ENCODE results near the gene CD34. TPM values are rescaled to one million over a fixed set of nuclear protein-coding genes. Genes with fewer than 3 reads are reported as not detected.

CD34 gene
- total RNA-seq, 2 experiments from 2014 or later, result not detected

DNA sequence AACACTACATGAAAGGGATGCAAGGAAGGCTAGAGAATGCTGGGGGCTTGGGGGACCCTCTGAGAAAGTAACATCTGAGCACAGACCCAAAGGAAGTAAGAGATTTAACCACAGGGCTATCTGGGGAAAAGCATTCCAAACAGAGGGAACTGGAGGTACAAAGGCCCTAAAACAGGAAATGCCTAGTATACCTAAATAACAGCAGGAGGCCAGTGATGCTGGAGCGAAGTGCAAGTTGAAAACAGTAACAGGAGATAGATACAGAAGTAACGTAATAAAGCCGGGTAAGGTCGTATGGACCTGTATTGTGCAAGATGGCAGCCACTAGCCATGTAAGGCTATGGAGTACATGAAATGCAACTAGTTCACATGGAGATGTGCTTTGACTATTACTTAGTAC lies 52.1 kb downstream of the CD34 start:
- peaks cover 3% of the 10 kb centered on the region for H3K4me1 ChIP-seq (ENCODE audit: insufficient read depth, low read length, poor library complexity, severe bottlenecking)
- no peaks in the 10 kb centered on the region for H3K9me2 ChIP-seq (ENCODE audit: insufficient read depth, low read length)
- no TSS peak for BruUV-seq (replicated peaks)
- H2AFZ ChIP-seq (ENCODE audit: low read length), result no peak overlapping the region
- no peak overlapping the region for H3K27ac ChIP-seq (ENCODE audit: low read depth, low read length, poor library complexity, severe bottlenecking)
- no peak overlapping the region for H3K4me3 ChIP-seq (ENCODE audit: low read depth, low read length, poor library complexity, severe bottlenecking)
- ChIA-PET CTCF (ENCODE audit: unreplicated experiment) (no interaction called here), POLR2A (interaction anchor here (1.0 kb wide), 1 partner anchor 29 kb away, joined by 3 read pairs; no protein-coding TSS in a partner anchor)
- no peak for DNase-seq (ENCODE audit: low spot score)
- TF ChIP-seq EZH2phosphoT487 (IDR thresholded peaks at IDR 0.05; ENCODE audit: borderline replicate concordance, low read depth, low read length), result no peak
- TF ChIP-seq, protein P1, sequence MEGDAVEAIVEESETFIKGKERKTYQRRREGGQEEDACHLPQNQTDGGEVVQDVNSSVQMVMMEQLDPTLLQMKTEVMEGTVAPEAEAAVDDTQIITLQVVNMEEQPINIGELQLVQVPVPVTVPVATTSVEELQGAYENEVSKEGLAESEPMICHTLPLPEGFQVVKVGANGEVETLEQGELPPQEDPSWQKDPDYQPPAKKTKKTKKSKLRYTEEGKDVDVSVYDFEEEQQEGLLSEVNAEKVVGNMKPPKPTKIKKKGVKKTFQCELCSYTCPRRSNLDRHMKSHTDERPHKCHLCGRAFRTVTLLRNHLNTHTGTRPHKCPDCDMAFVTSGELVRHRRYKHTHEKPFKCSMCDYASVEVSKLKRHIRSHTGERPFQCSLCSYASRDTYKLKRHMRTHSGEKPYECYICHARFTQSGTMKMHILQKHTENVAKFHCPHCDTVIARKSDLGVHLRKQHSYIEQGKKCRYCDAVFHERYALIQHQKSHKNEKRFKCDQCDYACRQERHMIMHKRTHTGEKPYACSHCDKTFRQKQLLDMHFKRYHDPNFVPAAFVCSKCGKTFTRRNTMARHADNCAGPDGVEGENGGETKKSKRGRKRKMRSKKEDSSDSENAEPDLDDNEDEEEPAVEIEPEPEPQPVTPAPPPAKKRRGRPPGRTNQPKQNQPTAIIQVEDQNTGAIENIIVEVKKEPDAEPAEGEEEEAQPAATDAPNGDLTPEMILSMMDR (conservative IDR thresholded peaks at IDR 0.05; ENCODE audit: low read length), result no peak
- intact Hi-C loops (cut with micrococcal nuclease; ENCODE audit: unreplicated experiment), result no loop called here
- no peaks in the 10 kb centered on the region for H3K36me3 ChIP-seq (ENCODE audit: insufficient read depth, low read length)
- H3K79me2 ChIP-seq (ENCODE audit: insufficient read depth, low read depth, low read length), result no peaks in the 10 kb centered on the region
- H3K4me2 ChIP-seq (ENCODE audit: low read length), result no peak overlapping the region
- no peaks in the 10 kb centered on the region for H4K20me1 ChIP-seq (ENCODE audit: insufficient read depth, low read length)
- no peaks in the 10 kb centered on the region for H3K9me3 ChIP-seq (ENCODE audit: low read length)

DNA sequence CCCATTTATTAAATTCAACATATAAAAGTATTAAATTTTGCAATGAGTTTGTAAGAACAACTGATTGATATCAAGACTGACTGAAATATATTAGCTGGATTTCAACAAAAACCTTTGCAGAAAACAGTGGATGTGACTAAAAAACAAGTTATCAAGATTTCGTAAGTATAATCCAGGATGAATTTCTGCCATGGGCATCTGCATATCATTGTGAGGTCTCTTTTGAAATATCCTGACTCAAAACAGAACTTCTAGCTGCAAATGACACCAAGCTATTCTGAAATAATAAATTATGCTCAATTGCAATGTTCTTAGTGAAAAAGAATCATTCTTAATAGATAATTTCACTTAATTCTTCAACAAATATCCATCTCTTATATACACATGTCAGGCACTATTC lies 52.6 kb downstream of the CD34 start:
- no peak overlapping the region for H3K4me3 ChIP-seq (ENCODE audit: low read depth, low read length, poor library complexity, severe bottlenecking)
- H3K9me3 ChIP-seq (ENCODE audit: low read length), result no peaks in the 10 kb centered on the region
- TF ChIP-seq, protein P1 (conservative IDR thresholded peaks at IDR 0.05; ENCODE audit: low read length), result no peak
- no peak for TF ChIP-seq EZH2phosphoT487 (IDR thresholded peaks at IDR 0.05; ENCODE audit: borderline replicate concordance, low read depth, low read length)
- H3K36me3 ChIP-seq (ENCODE audit: insufficient read depth, low read length), result no peaks in the 10 kb centered on the region
- no peaks in the 10 kb centered on the region for H3K79me2 ChIP-seq (ENCODE audit: insufficient read depth, low read depth, low read length)
- intact Hi-C loops (cut with micrococcal nuclease; ENCODE audit: unreplicated experiment), result no loop called here
- no peaks in the 10 kb centered on the region for H3K4me1 ChIP-seq (ENCODE audit: insufficient read depth, low read length, poor library complexity, severe bottlenecking)
- ChIA-PET POLR2A (interaction anchor here (1.0 kb wide), 1 partner anchor 28 kb away, joined by 3 read pairs; no protein-coding TSS in a partner anchor), CTCF (ENCODE audit: unreplicated experiment) (no interaction called here)
- DNase-seq (ENCODE audit: low spot score), result no peak
- H2AFZ ChIP-seq (ENCODE audit: low read length), result no peak overlapping the region
- no peak overlapping the region for H3K27ac ChIP-seq (ENCODE audit: low read depth, low read length, poor library complexity, severe bottlenecking)
- BruUV-seq (replicated peaks), result no TSS peak
- H3K4me2 ChIP-seq (ENCODE audit: low read length), result no peak overlapping the region
- no peaks in the 10 kb centered on the region for H3K9me2 ChIP-seq (ENCODE audit: insufficient read depth, low read length)
- no peaks in the 10 kb centered on the region for H4K20me1 ChIP-seq (ENCODE audit: insufficient read depth, low read length)

DNA sequence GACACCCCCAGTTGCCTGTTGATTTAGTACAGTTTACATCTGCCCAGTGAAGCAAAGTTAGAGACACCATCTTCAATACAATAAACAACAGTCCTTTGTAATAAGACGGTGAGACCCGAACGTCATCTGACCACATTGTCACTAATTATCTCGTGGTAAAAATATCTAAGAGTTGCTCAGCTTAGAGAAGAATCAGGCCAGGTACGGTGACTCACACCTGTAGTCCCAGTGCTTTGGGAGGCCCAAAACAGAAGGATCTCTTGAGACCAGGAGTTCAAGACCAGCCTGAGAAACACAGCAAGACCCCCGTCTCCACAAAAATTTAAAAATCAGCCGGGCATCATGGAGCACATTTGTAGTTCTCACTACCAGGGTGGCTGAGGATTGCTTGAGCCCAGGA lies 53.5 kb downstream of the CD34 start:
- H3K27ac ChIP-seq (ENCODE audit: low read depth, low read length, poor library complexity, severe bottlenecking), result no peak overlapping the region
- H3K4me3 ChIP-seq (ENCODE audit: low read depth, low read length, poor library complexity, severe bottlenecking), result no peak overlapping the region
- ChIA-PET POLR2A (interaction anchor here (0.7 kb wide), 1 partner anchor 158 kb away, joined by 3 read pairs; no protein-coding TSS in a partner anchor), CTCF (ENCODE audit: unreplicated experiment) (no interaction called here)
- no peaks in the 10 kb centered on the region for H3K4me1 ChIP-seq (ENCODE audit: insufficient read depth, low read length, poor library complexity, severe bottlenecking)
- H3K9me2 ChIP-seq (ENCODE audit: insufficient read depth, low read length), result no peaks in the 10 kb centered on the region
- H3K79me2 ChIP-seq (ENCODE audit: insufficient read depth, low read depth, low read length), result no peaks in the 10 kb centered on the region
- H3K9me3 ChIP-seq (ENCODE audit: low read length), result no peaks in the 10 kb centered on the region
- no peaks in the 10 kb centered on the region for H3K36me3 ChIP-seq (ENCODE audit: insufficient read depth, low read length)
- TF ChIP-seq, protein P1 (conservative IDR thresholded peaks at IDR 0.05; ENCODE audit: low read length), result no peak
- TF ChIP-seq EZH2phosphoT487 (IDR thresholded peaks at IDR 0.05; ENCODE audit: borderline replicate concordance, low read depth, low read length), result no peak
- H4K20me1 ChIP-seq (ENCODE audit: insufficient read depth, low read length), result no peaks in the 10 kb centered on the region
- no TSS peak for BruUV-seq (replicated peaks)
- no peak overlapping the region for H3K4me2 ChIP-seq (ENCODE audit: low read length)
- intact Hi-C loops (cut with micrococcal nuclease; ENCODE audit: unreplicated experiment), result no loop called here
- no peak overlapping the region for H2AFZ ChIP-seq (ENCODE audit: low read length)
- DNase-seq (ENCODE audit: low spot score), result no peak
